Measurements from ENCODE around the gene CIAO3.
A peak's percentile ranks its signal among the peaks of the same experiment; 100 is the strongest.

CIAO3 gene

DNA sequence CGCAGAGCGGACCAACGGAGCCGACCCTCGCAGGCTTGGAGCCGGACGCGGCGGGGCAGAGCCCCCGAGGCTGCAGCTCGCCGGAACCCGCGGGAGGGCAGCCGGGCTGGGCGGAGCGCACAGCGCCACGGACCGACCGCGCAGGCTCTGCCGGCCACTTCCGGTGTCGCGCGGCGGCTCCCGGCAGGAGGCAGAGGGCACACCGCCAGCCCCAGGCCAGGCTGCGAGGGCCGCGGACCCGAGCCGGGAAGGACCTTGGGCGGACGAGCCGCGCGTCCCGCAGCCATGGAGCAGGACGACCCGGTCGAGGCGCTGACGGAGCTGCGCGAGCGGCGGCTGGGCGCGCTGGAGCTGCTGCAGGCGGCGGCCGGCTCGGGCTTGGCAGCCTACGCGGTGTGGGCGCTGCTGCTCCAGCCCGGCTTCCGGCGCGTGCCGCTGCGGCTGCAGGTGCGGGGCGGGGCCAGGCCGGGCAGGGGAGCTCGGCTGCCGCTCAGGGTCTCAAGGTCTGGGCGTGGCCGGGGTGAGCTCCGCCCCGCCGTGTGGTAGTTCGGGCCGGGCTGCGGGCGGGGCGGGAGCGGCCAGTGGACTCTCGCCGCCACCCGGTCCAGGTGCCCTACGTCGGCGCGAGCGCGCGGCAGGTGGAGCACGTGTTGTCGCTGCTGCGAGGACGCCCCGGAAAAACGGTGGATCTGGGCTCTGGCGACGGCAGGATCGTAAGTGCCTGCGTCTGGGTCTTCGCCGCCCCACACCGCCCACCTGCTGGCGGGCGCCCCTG is 19.6 kb downstream of the CIAO3 start, which contains the start of gene ANTKMT:
ANTKMT (plus strand) TSS at position 157 of the 775 bp plus-strand sequence; CDS start at position 286, 129 bp downstream.
- H3K9me3 ChIP-seq (replicated peaks in 1 of 11) = no peaks in the 10 kb centered on the region
- H3K27me3 ChIP-seq = peaks cover 5 to 61% (median 10%) of the 10 kb centered on the region in 11 experiments
- peak within 1 kb of the TSS; percentile 73 to 87 (median 81) for H3K9ac ChIP-seq
- no peak for TF ChIP-seq Cebpa-rat (IDR thresholded peaks at IDR 0.05)
- 0 out of 22 replicates have a peak, but pooled peaks cover 0 to 6% (median 0%) of the 10 kb centered on the region in 11 experiments for H3K36me3 ChIP-seq
- H3K4me1 ChIP-seq = peaks cover 58 to 99% (median 96%) of the 10 kb centered on the region in 10 experiments
- peak within 1 kb of the TSS; percentile 96 to 100 (median 100) for H3K4me2 ChIP-seq
- H3K4me3 ChIP-seq = peak within 1 kb of the TSS; percentile 67 to 80 (median 73)
- H4K20me1 ChIP-seq = peaks cover 32 to 96% (median 76%) of the 10 kb centered on the region in 11 experiments; a peak in 21 of 22 replicates
- H3K27ac ChIP-seq = peak within 1 kb of the TSS; percentile 20 to 86 (median 79); a peak in 21 of 22 replicates

GRCh38 chr16:720447-720989 is 20.3 kb downstream of the CIAO3 start:
- Histone ChIP-seq H4K20me1 (peaks cover 32 to 96% (median 77%) of the 10 kb centered on the region in 11 experiments; a peak in 21 of 22 replicates), H3K4me3 (peak overlapping the region; percentile 67 to 80 (median 73)), H3K4me2 (peak overlapping the region; percentile 96 to 100 (median 100)), H3K27me3 (peaks cover 11 to 61% (median 17%) of the 10 kb centered on the region in 11 experiments), H3K4me1 (peaks cover 64 to 99% (median 96%) of the 10 kb centered on the region in 10 experiments), H3K9me3 (replicated peaks in 1 of 11) (no peaks in the 10 kb centered on the region), H3K36me3 (0 out of 22 replicates have a peak, but pooled peaks cover 0 to 6% (median 0%) of the 10 kb centered on the region in 11 experiments), H3K9ac (peak overlapping the region; percentile 73 to 87 (median 81)), H3K27ac (peak overlapping the region; percentile 20 to 86 (median 79); a peak in 21 of 22 replicates)
- no peak for TF ChIP-seq Cebpa-rat (IDR thresholded peaks at IDR 0.05)

GRCh38 chr16:719815-720446 is 20.9 kb downstream of the CIAO3 start:
- H3K9ac ChIP-seq = peak overlapping the region; percentile 73 to 87 (median 81); a peak in 21 of 22 replicates
- H3K4me3 ChIP-seq = peak overlapping the region; percentile 67 to 80 (median 73)
- no peaks in the 10 kb centered on the region for H3K9me3 ChIP-seq (replicated peaks in 1 of 11)
- peaks cover 32 to 95% (median 73%) of the 10 kb centered on the region in 11 experiments; a peak in 21 of 22 replicates for H4K20me1 ChIP-seq
- peak overlapping the region; percentile 96 to 100 (median 100) for H3K4me2 ChIP-seq
- 0 out of 22 replicates have a peak, but pooled peaks cover 0 to 6% (median 0%) of the 10 kb centered on the region in 11 experiments for H3K36me3 ChIP-seq
- peaks cover 68 to 97% (median 95%) of the 10 kb centered on the region in 10 experiments for H3K4me1 ChIP-seq
- no peak for TF ChIP-seq Cebpa-rat (IDR thresholded peaks at IDR 0.05)
- peak overlapping the region in 9 of 11 experiments; percentile 67 to 86 (median 79); a peak in 16 of 22 replicates for H3K27ac ChIP-seq
- H3K27me3 ChIP-seq = peaks cover 16 to 61% (median 22%) of the 10 kb centered on the region in 11 experiments

DNA sequence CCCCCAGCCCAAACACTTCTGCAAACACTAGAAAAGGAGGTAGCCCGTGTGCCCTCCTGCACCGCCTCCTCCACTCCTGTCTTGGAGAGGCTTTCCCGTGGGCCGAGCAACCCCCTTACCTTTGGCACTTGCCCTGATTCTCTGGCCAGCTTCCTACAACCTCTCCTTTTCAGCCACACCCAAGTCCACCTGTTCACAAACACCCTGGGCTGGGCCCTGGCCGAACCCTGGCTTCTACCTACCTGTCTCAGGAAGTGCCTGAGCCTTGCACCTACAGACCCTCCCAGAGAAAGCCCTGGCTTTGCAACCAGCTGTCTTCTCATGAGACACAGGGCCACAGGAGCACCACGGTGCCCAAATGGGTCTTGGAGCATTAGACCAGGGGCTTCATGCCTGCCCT is 21.9 kb downstream of the CIAO3 start:
- Histone ChIP-seq H4K20me1 (peaks cover 22 to 92% (median 65%) of the 10 kb centered on the region in 11 experiments; a peak in 21 of 22 replicates), H3K4me2 (peak overlapping the region; percentile 40 to 100 (median 100); a peak in 21 of 22 replicates), H3K36me3 (0 out of 22 replicates have a peak, but pooled peaks cover 0 to 6% (median 0%) of the 10 kb centered on the region in 11 experiments), H3K4me3 (no peak overlapping the region; a peak in 2 of 20 replicates), H3K27me3 (peaks cover 16 to 59% (median 30%) of the 10 kb centered on the region in 11 experiments), H3K4me1 (peaks cover 76 to 95% (median 93%) of the 10 kb centered on the region in 10 experiments), H3K27ac (no peak overlapping the region), H3K9ac (peak overlapping the region in 4 of 11 experiments; percentile 10 to 87 (median 68); a peak in 3 of 22 replicates), H3K9me3 (replicated peaks in 1 of 11) (no peaks in the 10 kb centered on the region)
- no peak for TF ChIP-seq Cebpa-rat (IDR thresholded peaks at IDR 0.05)

DNA sequence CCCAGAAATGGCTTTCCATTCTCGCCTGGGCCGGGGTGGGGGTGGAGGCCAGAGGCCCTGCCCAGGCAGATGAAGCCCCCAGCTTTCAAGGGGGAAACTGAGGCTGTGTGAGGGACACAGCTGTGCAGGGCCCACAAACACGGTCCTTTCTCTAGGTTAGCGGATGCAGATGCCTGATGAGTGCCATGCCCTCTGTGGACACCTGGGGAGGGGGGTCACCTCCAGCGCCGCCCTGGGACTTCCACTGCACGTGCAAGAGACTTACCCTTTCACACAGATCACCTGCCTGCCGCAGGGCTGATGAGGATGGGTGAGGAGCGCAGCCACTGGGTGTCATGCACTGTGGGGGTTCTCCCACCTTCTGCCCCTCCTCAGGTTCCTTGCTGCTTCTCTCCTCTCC is 22.4 kb downstream of the CIAO3 start:
- peak overlapping the region; percentile 5 to 100 (median 100); a peak in 19 of 22 replicates for H3K4me2 ChIP-seq
- H3K27me3 ChIP-seq = peaks cover 16 to 58% (median 35%) of the 10 kb centered on the region in 11 experiments
- H3K4me1 ChIP-seq = peaks cover 75 to 93% (median 89%) of the 10 kb centered on the region in 10 experiments
- H3K4me3 ChIP-seq = no peak overlapping the region; a peak in 1 of 20 replicates
- H3K36me3 ChIP-seq = 0 out of 22 replicates have a peak, but pooled peaks cover 0 to 6% (median 0%) of the 10 kb centered on the region in 11 experiments
- no peaks in the 10 kb centered on the region for H3K9me3 ChIP-seq (replicated peaks in 1 of 11)
- H3K9ac ChIP-seq = peak overlapping the region in 4 of 11 experiments; percentile 59 to 87 (median 75); a peak in 7 of 22 replicates
- H4K20me1 ChIP-seq = peaks cover 17 to 90% (median 59%) of the 10 kb centered on the region in 11 experiments; a peak in 21 of 22 replicates
- peak overlapping the region in 4 of 11 experiments; percentile 23 to 51 (median 36); a peak in 4 of 22 replicates for H3K27ac ChIP-seq
- no peak for TF ChIP-seq Cebpa-rat (IDR thresholded peaks at IDR 0.05)

DNA sequence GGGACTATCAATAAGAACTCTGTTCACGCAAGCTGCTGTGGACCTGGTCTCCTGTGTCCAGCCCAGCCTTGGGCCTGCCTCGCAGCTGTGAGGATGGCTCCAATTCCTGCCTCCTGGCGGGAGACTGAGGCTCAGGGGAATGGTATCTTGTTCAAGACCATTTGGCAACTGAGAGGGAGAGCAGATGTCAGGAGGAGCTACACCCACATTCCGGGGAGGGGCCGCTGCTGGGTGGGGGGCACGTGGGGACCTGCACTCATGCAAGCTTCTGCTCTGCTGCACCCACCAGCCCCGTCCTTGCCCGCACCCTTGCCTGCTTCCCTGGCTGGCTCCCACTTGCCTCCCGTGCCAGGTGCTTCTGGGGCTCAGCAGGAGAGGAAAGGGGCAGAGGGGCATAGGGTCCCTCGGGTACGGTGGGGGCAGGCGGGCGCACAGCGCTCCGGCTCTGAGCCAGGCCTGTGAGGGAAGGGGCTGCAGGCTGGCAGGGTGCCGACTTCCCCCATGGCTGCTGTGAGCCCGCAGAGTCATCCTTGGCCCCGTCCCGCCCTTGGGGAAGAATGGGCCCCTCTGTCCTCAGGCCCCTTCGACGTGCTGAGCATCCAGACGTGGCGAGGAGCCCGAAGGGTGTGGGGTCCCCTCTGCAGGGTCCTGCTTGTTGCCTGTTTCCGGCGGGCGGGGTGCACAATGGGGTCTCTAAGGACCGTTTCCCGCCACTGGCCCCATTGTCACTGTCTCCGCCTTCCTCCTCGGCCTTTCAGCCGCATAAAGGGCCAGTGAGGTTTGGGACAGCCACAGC is 23.1 kb downstream of the CIAO3 start:
- TF ChIP-seq Cebpa-rat (IDR thresholded peaks at IDR 0.05) = no peak
- H3K27ac ChIP-seq = peak overlapping the region in 4 of 11 experiments; percentile 23 to 51 (median 36); a peak in 4 of 22 replicates
- H3K4me1 ChIP-seq = peaks cover 67 to 85% (median 82%) of the 10 kb centered on the region in 10 experiments
- H3K9me3 ChIP-seq (replicated peaks in 1 of 11) = no peaks in the 10 kb centered on the region
- H3K9ac ChIP-seq = peak overlapping the region in 5 of 11 experiments; percentile 29 to 87 (median 73); a peak in 7 of 22 replicates
- peaks cover 9 to 83% (median 52%) of the 10 kb centered on the region in 11 experiments; a peak in 20 of 22 replicates for H4K20me1 ChIP-seq
- 0 out of 22 replicates have a peak, but pooled peaks cover 0 to under 1% (median 0%) of the 10 kb centered on the region in 11 experiments for H3K36me3 ChIP-seq
- H3K4me3 ChIP-seq = peak overlapping the region in 1 of 10 experiments; percentile 15; a peak in 2 of 20 replicates
- peak overlapping the region; percentile 5 to 100 (median 100); a peak in 20 of 22 replicates for H3K4me2 ChIP-seq
- peaks cover 16 to 54% (median 39%) of the 10 kb centered on the region in 11 experiments for H3K27me3 ChIP-seq

DNA sequence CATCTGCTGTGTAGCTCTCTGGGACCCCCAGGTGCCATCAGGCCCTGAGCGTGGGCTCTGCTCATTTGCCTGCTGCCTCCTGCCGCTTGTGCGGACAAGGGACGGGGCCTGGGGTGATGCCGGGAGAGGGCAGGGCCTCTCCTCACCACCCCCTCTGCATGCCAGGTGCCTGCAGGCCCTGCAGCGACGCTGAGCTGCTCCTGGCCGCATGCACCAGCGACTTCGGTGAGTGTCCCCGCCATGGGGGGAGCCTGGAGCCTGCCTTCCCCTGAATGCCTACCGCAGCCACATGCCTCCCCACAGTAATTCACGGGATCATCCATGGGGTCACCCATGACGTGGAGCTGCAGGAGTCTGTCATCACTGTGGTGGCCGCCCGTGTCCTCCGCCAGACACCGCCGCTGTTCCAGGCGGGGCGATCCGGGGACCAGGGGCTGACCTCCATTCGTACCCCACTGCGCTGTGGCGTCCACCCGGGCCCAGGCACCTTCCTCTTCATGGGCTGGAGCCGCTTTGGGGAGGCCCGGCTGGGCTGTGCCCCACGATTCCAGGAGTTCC is 23.9 kb downstream of the CIAO3 start:
- Histone ChIP-seq H3K4me1 (peaks cover 60 to 77% (median 75%) of the 10 kb centered on the region in 10 experiments), H3K27ac (no peak overlapping the region), H4K20me1 (peaks cover 4 to 75% (median 44%) of the 10 kb centered on the region in 11 experiments; a peak in 19 of 22 replicates), H3K36me3 (no peaks in the 10 kb centered on the region), H3K4me3 (peak overlapping the region in 6 of 10 experiments; percentile 68 to 75 (median 71); a peak in 4 of 20 replicates), H3K27me3 (peaks cover 17 to 60% (median 48%) of the 10 kb centered on the region in 11 experiments), H3K4me2 (peak overlapping the region; percentile 91 to 100 (median 100); a peak in 21 of 22 replicates), H3K9ac (peak overlapping the region in 6 of 11 experiments; percentile 8 to 80 (median 72); a peak in 5 of 22 replicates), H3K9me3 (replicated peaks in 1 of 11) (no peaks in the 10 kb centered on the region)
- no peak for TF ChIP-seq Cebpa-rat (IDR thresholded peaks at IDR 0.05)
